GM23248 (cell line): ENCODE measurements around the gene AKAP7.

Source experiments
- EZH2 ChIP-seq: fragments of 200-600 bp; sonication (generic); IDR thresholded peaks from 2 replicates; pipeline ENCODE4 v1.6.1; 2018; ENCODE audit warnings: antibody characterized with exemption, mild to moderate bottlenecking; ENCODE audit not compliant: insufficient read depth, poor library complexity, severe bottlenecking
- EZH2phosphoT487 ChIP-seq: fragments of 200-600 bp; sonication (generic); IDR thresholded peaks from 2 replicates; pipeline ENCODE4 v1.6.1; 2018; ENCODE audit warnings: antibody characterized with exemption, moderate library complexity, mild to moderate bottlenecking, low read depth; ENCODE audit not compliant: insufficient read depth

DNA sequence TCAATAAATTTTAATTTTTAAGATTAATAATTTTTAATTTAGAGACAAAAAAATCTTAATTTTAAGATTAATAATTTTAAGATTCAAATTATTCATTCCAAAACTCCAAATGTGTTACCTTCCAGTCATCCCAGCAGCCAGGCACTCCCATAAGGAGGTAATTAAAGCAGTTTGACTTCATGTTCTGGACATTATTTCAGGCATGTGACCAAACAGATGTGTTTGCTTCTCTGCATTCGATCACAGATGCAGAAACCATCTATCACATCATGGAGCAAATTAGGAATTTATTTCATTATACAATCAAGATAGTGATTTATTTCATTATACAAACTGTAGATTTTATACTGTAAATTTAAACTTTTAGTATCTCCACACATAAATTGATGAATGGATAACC is 150.3 kb downstream of the AKAP7 start:
- TF ChIP-seq EZH2 (no peak), EZH2phosphoT487 (no peak)
